B cell (primary cell): ENCODE measurements around the gene FOXA3. TPM values are rescaled to one million over a fixed set of nuclear protein-coding genes. Genes with fewer than 3 reads are reported as not detected.

ENCODE experiments used
- ATAC-seq: fragments of 200-7000 bp; cut with Tn5 transposase; one replicate; pipeline ENCODE4 v1.10.0; 2021; ENCODE audit warnings: low read depth, mild to moderate bottlenecking, moderate number of reproducible peaks, moderate library complexity
- CTCF ChIA-PET: fragments of 350-600 bp; sonication (Branson Sonifier 250); formaldehyde crosslinking; loops from one replicate; lab custom pipeline; 2021; ENCODE audit warnings: antibody characterized with exemption, inconsistent platforms; lab: Charles Lee
- POLR2A ChIA-PET: fragments of 350-600 bp; sonication (Branson Sonifier 250); formaldehyde crosslinking; loops from one replicate; lab custom pipeline; 2021; ENCODE audit warnings: antibody characterized with exemption; lab: Charles Lee
- DNase-seq: peaks from one replicate; pipeline ENCODE4 v3.0.0; 2013
- H2AFZ ChIP-seq: 2 replicates; pipeline ENCODE4 v1.6.1; 2012; ENCODE audit warnings: mild to moderate bottlenecking, low read depth, low read length; ENCODE audit not compliant: insufficient read depth, poor library complexity, severe bottlenecking
- H3K27ac ChIP-seq, 2 donors: 1 replicate in 1 of 2; 2 replicates in 1 of 2; pipeline ENCODE4 v1.5.1; 2012 to 2013; ENCODE audit warnings: low read length in 2 of 2, mild to moderate bottlenecking in 2 of 2, moderate library complexity in 1 of 2
- H3K27me3 ChIP-seq, 4 experiments: fragments of 200-600 bp in 1 of 4; sonication (generic) in 1 of 4; replicated peaks in 1 of 4; 1 replicate in 2 of 4; 2 replicates in 2 of 4; pipeline versions ENCODE4 v1.6.1 to v1.7.0; 2013 to 2016; ENCODE audit warnings: low read length in 3 of 4, mild to moderate bottlenecking in 2 of 4, mixed read lengths in 1 of 4, moderate library complexity in 1 of 4; ENCODE audit not compliant: insufficient read depth in 4 of 4, control insufficient read depth in 3 of 4; ENCODE audit errors: control extremely low read depth in 1 of 4
- H3K36me3 ChIP-seq, 2 experiments: replicated peaks in 1 of 2; 1 replicate in 1 of 2; 2 replicates in 1 of 2; pipeline versions ENCODE4 v1.6.1 to v1.7.1; 2013; ENCODE audit warnings: low read length in 1 of 2; ENCODE audit not compliant: insufficient read depth in 2 of 2, control insufficient read depth in 1 of 2; ENCODE audit errors: control extremely low read depth in 1 of 2, extremely low read depth in 1 of 2
- H3K4me1 ChIP-seq, 2 donors: fragments of 200-600 bp in 1 of 2; sonication (generic) in 1 of 2; 1 replicate in 1 of 2; 2 replicates in 1 of 2; pipeline versions ENCODE4 v1.5.1 to v1.6.1; 2013 to 2017; ENCODE audit warnings: low read length in 2 of 2; ENCODE audit not compliant: control insufficient read depth in 2 of 2, insufficient read depth in 2 of 2
- H3K4me2 ChIP-seq: replicated peaks from 2 replicates; pipeline ENCODE3; 2012; ENCODE audit warnings: mild to moderate bottlenecking, low read depth, low read length; ENCODE audit not compliant: poor library complexity, severe bottlenecking
- H3K4me3 ChIP-seq, 5 experiments: fragments of 200-600 bp in 1 of 5; sonication (generic) in 1 of 5; 1 replicate in 3 of 5; 2 replicates in 2 of 5; pipeline versions ENCODE4 v1.5.1 to v1.7.0; 2011 to 2016; ENCODE audit warnings: low read length in 4 of 5, mild to moderate bottlenecking in 4 of 5, low read depth in 2 of 5, control low read depth in 1 of 5, moderate library complexity in 1 of 5; ENCODE audit not compliant: insufficient read depth in 1 of 5; ENCODE audit errors: control extremely low read depth in 1 of 5, extremely low read depth in 1 of 5
- H3K79me2 ChIP-seq: fragments of 200-600 bp; sonication (generic); one replicate; pipeline ENCODE4 v1.6.0; 2016; ENCODE audit warnings: low read length; ENCODE audit not compliant: control insufficient read depth, insufficient read depth
- H3K9ac ChIP-seq: fragments of 200-600 bp; sonication (generic); 2 replicates; pipeline ENCODE4 v1.6.1; 2017; ENCODE audit warnings: mild to moderate bottlenecking, low read length, moderate library complexity
- H3K9me3 ChIP-seq, 3 donors: one replicate each; pipeline versions ENCODE4 v1.6.1 to v1.7.1; 2013; ENCODE audit warnings: low read length in 2 of 3; ENCODE audit not compliant: control insufficient read depth in 2 of 3, insufficient read depth in 1 of 3; ENCODE audit errors: control extremely low read depth in 1 of 3
- H4K20me1 ChIP-seq: 2 replicates; pipeline ENCODE4 v1.6.0; 2012; ENCODE audit warnings: mild to moderate bottlenecking, low read length; ENCODE audit not compliant: insufficient read depth, control insufficient read depth, poor library complexity, severe bottlenecking
- H3K27ac Mint-ChIP-seq: one replicate; pipeline ENCODE4 v1.8.0; 2021; ENCODE audit warnings: mixed read lengths
- H3K27me3 Mint-ChIP-seq: one replicate; pipeline ENCODE4 v1.8.0; 2021; ENCODE audit warnings: mixed read lengths
- H3K4me1 Mint-ChIP-seq: one replicate; pipeline ENCODE4 v1.8.0; 2021; ENCODE audit warnings: mixed read lengths
- H3K4me3 Mint-ChIP-seq: one replicate; pipeline ENCODE4 v1.8.0; 2021; ENCODE audit warnings: mixed read lengths
- H3K9me3 Mint-ChIP-seq: one replicate; pipeline ENCODE4 v1.8.0; 2022; ENCODE audit warnings: mixed read lengths; ENCODE audit not compliant: insufficient read depth
- EZH2 ChIP-seq: IDR thresholded peaks from 2 replicates; pipeline ENCODE4 v1.6.1; 2012; ENCODE audit warnings: borderline replicate concordance, low read depth, mild to moderate bottlenecking, moderate library complexity, low read length; ENCODE audit not compliant: insufficient read depth, poor library complexity, severe bottlenecking
- WGBS: methylation state at CpG from one replicate; pipeline ENCODE4 v1.1.5; 2013; ENCODE audit warnings: missing lambda C conversion rate; ENCODE audit not compliant: insufficient coverage; 5-methylcytosine and 5-hydroxymethylcytosine counted together
- intact Hi-C: fragments of 100-400 bp; cut with micrococcal nuclease; formaldehyde crosslinking; loops from one replicate; pipeline ENCODE4 v1.10.0; 2022
- polyA plus RNA-seq: library from polyadenylated mRNA; depleted of rRNA; stranded (reverse); fragments of >200 nt; gene quantifications from 2 replicates; pipeline ENCODE4 v1.2.3, GENCODE V29; 2012
- total RNA-seq, 2 donors: library from RNA; stranded (reverse); fragments of 120-200 nt in 1 of 2; gene quantifications; 1 replicate in 1 of 2; 2 replicates in 1 of 2; pipeline versions ENCODE4 v1.2.3 to v1.2.4, GENCODE V29; 2013 to 2022
- TF ChIP-seq, protein P1 (sequence below): fragments of 200-600 bp; IDR thresholded peaks from one replicate; pipeline ENCODE4 v1.8.0; 2022; ENCODE audit warnings: antibody characterized with exemption, mild to moderate bottlenecking

The FOXA3 gene
- total and polyA plus RNA-seq, 2 donors (not counting 1 experiment from before 2014, with no cell fraction given), result not detected

DNA sequence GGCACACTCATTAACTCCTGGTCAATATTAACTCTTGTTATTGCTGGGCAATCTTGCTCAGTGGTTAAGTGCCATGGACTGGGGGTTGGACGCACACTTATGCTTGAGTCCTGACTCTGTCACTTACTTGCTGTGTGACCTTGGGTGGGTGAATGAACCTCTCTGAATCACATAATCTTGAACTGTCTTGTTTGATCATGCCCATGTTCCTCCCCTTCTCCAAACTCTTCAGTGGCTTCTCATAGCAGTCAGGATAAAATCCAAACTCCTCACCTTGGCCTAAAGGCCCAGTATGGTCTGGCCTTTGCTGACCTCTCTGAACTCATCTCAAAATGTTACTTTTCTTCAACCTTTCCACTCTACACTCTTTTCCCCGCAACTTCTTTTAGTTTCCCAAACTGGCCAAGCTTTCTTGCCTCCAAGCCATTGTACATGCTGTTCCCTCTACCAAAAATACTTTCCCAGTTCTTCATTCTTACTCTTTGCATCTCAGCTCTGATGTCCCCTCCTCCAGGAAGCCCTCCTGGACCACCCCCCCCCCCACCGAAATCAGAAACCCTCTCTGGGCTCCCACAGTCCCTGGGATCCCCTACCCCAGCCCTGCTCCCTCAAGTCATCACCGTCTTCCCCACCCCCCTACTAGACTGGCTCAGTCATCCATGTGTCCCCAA is 35.9 kb downstream of the FOXA3 start:
- H3K27me3 ChIP-seq, result no peaks in the 10 kb centered on the region
- 93% methylated on average over 2 of the region's 4 CpGs for WGBS
- H3K4me1 ChIP-seq, result peaks cover 23 to 33% of the 10 kb centered on the region in 2 donors
- ChIA-PET CTCF (no interaction called here), POLR2A (no interaction called here)
- no peak overlapping the region for H3K27ac ChIP-seq
- H3K9ac ChIP-seq, result no peak overlapping the region
- no peaks in the 10 kb centered on the region for H4K20me1 ChIP-seq
- H3K9me3 Mint-ChIP-seq, result no peaks in the 10 kb centered on the region
- intact Hi-C loops, result no loop called here
- no peak overlapping the region for H2AFZ ChIP-seq
- no peak overlapping the region for H3K4me2 ChIP-seq
- no peaks in the 10 kb centered on the region for H3K9me3 ChIP-seq
- peaks cover 38% of the 10 kb centered on the region for H3K4me1 Mint-ChIP-seq
- no peak for DNase-seq
- H3K4me3 ChIP-seq, result no peak overlapping the region
- TF ChIP-seq, protein P1, sequence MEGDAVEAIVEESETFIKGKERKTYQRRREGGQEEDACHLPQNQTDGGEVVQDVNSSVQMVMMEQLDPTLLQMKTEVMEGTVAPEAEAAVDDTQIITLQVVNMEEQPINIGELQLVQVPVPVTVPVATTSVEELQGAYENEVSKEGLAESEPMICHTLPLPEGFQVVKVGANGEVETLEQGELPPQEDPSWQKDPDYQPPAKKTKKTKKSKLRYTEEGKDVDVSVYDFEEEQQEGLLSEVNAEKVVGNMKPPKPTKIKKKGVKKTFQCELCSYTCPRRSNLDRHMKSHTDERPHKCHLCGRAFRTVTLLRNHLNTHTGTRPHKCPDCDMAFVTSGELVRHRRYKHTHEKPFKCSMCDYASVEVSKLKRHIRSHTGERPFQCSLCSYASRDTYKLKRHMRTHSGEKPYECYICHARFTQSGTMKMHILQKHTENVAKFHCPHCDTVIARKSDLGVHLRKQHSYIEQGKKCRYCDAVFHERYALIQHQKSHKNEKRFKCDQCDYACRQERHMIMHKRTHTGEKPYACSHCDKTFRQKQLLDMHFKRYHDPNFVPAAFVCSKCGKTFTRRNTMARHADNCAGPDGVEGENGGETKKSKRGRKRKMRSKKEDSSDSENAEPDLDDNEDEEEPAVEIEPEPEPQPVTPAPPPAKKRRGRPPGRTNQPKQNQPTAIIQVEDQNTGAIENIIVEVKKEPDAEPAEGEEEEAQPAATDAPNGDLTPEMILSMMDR, result no peak
- no peak for TF ChIP-seq EZH2
- no peak for ATAC-seq
- H3K4me3 Mint-ChIP-seq, result peak overlapping the region; percentile 33
- H3K27ac Mint-ChIP-seq, result no peak overlapping the region
- H3K36me3 ChIP-seq, result peaks cover 3 to 9% of the 10 kb centered on the region in 2 experiments
- peaks cover 20% of the 10 kb centered on the region for H3K79me2 ChIP-seq
- H3K27me3 Mint-ChIP-seq, result no peaks in the 10 kb centered on the region

DNA sequence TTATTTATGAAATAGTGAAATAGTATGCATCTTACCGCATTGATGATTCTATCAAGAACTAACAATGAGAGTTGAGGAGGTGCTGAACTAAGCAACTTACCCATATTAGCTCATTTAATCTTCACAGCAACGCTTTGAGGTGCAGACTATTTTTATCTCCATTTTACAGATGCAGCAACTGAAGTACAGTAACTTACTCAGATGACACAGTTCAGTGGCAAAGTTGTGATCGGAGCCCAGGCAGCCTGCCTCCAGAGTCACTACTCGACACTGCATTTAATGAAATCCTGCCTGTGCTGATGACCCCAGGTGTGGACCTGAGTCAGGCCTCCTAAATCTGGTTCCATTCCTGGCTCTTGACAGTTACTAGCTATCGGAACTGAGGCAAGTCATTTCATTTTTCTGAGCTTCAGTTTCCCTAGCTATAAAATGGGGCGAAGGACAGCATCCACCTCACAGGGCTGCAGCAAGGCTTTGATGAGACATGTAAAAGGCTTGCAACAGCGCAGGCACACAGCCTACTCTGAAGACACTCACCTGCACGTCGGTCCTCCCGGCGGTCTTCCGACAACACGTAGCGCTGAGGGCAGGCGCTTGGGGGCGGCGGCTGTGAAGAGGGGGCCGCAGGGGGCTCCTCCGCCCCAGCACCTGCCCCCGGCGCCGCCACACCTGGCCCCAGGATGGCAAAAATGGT is 36.8 kb downstream of the FOXA3 start:
- TF ChIP-seq, protein P1, result no peak
- no peak for TF ChIP-seq EZH2
- H3K4me3 ChIP-seq, result peak overlapping the region in 2 of 5 experiments; percentile 74 to 76
- no peak overlapping the region for H3K27ac ChIP-seq
- Mint-ChIP-seq H3K27me3 (no peaks in the 10 kb centered on the region), H3K4me1 (peaks cover 35% of the 10 kb centered on the region), H3K27ac (peak overlapping the region; percentile 10), H3K4me3 (peak overlapping the region; percentile 71), H3K9me3 (no peaks in the 10 kb centered on the region)
- H3K9ac ChIP-seq, result peak overlapping the region; percentile 73
- ChIA-PET POLR2A (interaction anchor here (2.9 kb wide), 1 partner anchor 15 kb away, joined by 33 read pairs; the partner anchor contains the start of gene IRF2BP1), CTCF (interaction anchor here (0.5 to 0.8 kb wide), 3 partner anchors 16 to 173 kb away, joined by 3 to 4 read pairs (median 3); no protein-coding TSS in a partner anchor)
- DNase-seq (no peak), ATAC-seq (no peak)
- no peaks in the 10 kb centered on the region for H3K9me3 ChIP-seq
- peak overlapping the region; percentile 82 for H2AFZ ChIP-seq
- peak overlapping the region; percentile 89 for H3K4me2 ChIP-seq
- peaks cover 20% of the 10 kb centered on the region for H3K79me2 ChIP-seq
- no peaks in the 10 kb centered on the region for H3K27me3 ChIP-seq
- intact Hi-C loops, result no loop called here
- 97% methylated on average over 19 of the region's 22 CpGs for WGBS
- no peaks in the 10 kb centered on the region for H4K20me1 ChIP-seq
- peaks cover 3 to 9% of the 10 kb centered on the region in 2 experiments for H3K36me3 ChIP-seq
- H3K4me1 ChIP-seq, result peaks cover 23 to 33% of the 10 kb centered on the region in 2 donors
